D721Med (cell line): ENCODE results near the gene CHST8.
A peak's percentile ranks its signal among the peaks of the same experiment; 100 is the strongest.

Experiments
- DNase-seq: peaks from one replicate; pipeline ENCODE4 v3.0.0; 2011; ENCODE audit warnings: low spot score; ENCODE audit not compliant: insufficient read length
- FAIRE-seq: peaks from 2 replicates; lab custom pipeline; 2011; peaks lifted over from hg19 to GRCh38; lab: Jason Lieb, UNC
- CTCF ChIP-seq: IDR thresholded peaks from 2 replicates; pipeline ENCODE4 v1.5.1; 2012; ENCODE audit warnings: mild to moderate bottlenecking, control low read depth; ENCODE audit not compliant: insufficient read depth; ENCODE audit errors: missing control alignments

The CHST8 gene

DNA sequence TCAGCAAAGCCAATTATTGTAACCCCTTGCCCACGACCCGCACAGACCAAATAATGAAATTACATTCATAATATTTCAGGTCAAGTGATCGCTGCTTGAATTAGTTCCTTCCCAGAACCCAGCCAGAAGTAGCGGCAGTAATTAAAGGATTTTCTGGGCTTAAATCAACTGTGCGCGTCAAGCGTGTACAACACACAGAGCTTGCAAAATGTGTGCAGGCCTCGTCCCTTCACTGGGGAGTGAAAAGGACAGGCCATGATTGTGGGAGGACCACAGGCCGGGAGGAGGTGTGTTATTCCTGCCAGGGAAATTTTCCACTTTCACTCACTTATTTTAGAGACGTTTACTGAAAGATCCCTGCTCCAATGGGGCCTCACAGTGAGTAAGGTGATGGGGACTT lies 84.9 kb downstream of the CHST8 start:
- peak; percentile 38 for DNase-seq
- no peak for TF ChIP-seq CTCF
- no peak for FAIRE-seq

DNA sequence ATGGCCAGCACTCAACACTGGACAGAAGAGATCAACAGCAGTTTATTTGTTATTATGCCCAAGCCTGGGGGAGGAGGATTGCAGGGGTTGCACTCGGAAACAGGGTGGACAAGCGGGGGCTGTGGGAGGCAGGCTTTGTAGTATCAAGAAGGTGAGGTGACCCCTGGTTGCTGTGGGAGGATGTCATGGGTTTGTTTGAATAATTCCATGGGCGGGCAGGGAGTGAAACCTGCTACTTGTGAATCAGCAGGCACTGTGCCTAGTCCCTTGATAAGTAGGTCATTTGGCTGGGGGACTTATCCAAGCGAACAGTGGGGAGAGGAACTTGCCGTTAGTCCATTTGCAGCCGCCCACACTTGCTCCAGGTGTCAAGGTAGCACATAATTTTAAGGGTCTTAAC lies 90.5 kb downstream of the CHST8 start:
- FAIRE-seq, result no peak
- no peak for DNase-seq
- no peak for TF ChIP-seq CTCF

- no peak for TF ChIP-seq CTCF
- FAIRE-seq (no peak), DNase-seq (no peak)
These were observed 91.4 kb downstream of the CHST8 start for GRCh38 chr19:33713194-33713593.

- FAIRE-seq, result no peak
- no peak for TF ChIP-seq CTCF
- no peak for DNase-seq
These were observed 92.4 kb downstream of the CHST8 start for GRCh38 chr19:33714149-33714548.

DNA sequence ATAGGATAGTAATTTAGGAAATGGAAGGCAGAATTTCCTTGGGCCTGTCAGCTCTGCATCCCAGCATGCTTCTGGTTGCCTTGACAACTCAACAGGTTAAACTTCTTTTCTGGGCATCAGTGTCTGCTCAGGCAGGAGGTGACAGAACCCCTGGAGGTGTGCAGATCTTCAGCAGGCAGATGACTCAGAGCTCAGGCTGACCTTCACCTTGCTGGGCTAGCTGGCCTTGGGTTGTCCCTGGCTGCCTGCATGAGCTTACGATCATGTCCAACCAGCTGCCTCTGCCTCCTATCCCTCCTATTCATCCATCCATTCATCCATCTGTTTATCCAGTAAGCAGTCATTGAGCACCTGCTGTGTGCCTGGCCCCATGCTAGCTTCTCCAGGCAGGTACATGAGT lies 93.7 kb downstream of the CHST8 start:
- TF ChIP-seq CTCF, result no peak
- FAIRE-seq (no peak), DNase-seq (no peak)

DNA sequence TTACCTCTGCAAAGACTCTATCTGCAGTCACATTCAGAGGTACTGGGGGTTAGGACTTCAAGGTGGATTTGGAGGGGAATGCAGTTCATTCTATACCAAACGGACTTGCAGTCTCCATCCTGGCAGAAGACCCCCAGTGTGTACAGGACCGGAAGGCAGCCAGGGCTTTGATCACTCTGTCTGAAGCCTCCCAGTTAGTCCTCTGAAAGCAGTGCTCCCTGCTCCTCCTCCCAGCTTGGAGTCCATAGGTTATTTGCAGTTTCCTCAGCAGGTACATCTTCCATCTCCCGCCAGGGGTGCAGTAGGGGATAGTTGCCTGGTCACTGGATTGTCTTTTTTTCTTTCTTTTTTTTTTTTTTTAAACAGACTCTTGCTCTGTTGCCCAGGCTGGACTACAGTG lies 96.1 kb downstream of the CHST8 start:
- TF ChIP-seq CTCF, result no peak
- DNase-seq, result no peak

DNA sequence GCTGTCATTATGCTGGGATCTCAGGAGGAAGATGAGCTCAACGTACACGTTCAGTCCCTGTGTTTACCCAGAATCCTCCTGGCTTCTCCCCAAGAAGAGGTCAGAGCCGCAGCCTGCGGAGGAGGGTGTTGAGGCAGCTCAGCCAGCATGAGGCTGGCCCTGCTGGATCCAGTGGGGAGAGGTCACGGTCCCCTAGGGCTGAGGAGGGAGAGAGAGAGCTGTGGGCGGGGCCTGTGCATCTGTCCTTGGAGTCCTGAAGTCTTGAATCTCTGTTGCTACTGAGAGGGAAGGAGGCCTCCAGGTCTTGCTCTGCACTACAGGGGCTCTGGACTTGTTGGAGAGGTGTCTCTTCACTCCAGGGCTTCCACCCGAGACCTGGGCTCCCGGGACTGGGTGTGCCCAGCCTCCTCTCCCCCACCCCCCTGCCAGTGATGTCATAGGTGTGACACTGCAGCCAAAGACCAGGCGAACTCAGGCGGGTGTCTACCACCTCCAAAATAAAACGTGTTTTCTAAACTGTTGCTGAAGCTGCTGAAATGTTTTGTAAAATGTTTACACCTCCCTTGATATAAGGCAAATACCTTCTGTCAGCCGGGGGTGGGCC lies 97.0 kb downstream of the CHST8 start:
- FAIRE-seq, result no peak
- DNase-seq, result no peak
- no peak for TF ChIP-seq CTCF

More for the DNA sequence above, 96.1 kb downstream of the CHST8 start:
- FAIRE-seq, result no peak
